Bone marrow (tissue), 2 donors: ENCODE data around the gene DGKZ.

Source experiments
- DNase-seq, 2 donors: peaks; one replicate each; lab custom pipeline; 2025; lab: John Stamatoyannopoulos, UW

DGKZ gene

DNA sequence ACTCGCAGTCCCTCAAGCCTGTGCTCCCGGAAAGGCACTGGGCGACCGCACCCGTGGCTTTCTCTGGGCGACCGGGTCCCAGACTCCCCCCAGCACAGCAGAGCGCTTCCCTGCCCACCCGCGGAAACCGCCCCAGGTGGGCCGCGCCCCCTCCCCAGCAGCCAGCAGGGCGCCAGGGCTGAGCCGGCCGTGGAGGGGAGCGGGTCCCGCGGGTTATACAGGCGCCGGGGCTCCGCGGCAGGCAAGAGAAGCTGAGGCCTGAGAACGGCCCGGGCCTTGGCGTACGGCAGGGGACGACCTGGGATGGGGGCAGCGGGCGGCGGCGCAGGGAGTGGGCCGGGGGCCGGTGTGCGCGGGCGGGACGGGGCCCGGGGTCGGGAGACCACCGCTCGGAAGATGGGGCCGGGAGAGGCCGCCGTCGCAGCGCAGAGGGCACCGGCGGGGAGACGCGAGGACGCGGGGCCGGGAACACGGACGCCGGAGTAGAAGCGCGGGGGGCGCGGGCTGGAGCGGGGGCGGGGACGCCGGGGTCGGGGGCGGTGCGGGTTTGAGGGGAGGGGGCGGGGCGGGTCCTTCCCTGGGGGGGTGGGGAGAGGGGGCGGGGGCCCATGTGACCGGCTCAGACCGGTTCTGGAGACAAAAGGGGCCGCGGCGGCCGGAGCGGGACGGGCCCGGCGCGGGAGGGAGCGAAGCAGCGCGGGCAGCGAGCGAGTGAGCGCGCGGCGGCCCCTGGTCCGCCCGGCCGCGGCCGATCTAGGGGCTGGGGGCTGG, 34.0 kb downstream of the DGKZ start, which contains the start of gene MDK:
Gene MDK, plus strand, starts transcription at position 622 of the 771 bp plus-strand sequence. CDS start 389 bp downstream, outside the sequence.
- no peak for DNase-seq

DNA sequence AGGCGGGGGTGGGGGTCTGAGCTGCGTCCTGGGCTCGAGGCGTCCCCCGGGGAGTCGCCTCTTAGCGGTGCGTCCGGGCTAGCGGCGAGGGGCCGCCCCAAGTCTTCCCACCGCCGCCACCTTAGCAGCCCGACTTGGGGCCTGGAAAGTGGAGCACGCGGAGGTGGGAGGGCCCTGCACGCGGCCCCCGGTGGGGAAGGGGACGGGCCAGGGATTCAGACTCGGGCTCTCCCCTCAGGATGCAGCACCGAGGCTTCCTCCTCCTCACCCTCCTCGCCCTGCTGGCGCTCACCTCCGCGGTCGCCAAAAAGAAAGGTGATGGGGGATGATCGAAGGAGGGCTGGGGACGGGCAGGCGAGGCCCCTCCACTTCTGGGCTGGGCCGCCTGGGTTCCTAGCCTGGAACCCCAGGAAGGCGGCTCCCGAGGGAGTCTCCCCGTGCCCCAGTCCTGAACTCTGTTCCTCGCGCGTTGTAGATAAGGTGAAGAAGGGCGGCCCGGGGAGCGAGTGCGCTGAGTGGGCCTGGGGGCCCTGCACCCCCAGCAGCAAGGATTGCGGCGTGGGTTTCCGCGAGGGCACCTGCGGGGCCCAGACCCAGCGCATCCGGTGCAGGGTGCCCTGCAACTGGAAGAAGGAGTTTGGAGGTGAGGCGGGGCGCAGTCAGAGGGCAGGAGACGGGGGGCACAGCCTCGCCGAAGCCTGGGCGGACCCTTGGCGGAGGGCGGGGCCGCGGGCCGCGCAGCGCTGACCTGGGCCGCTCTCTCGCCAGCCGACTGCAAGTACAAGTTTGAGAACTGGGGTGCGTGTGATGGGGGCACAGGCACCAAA, 34.8 kb downstream of the DGKZ start:
- DNase-seq, result no peak

DNA sequence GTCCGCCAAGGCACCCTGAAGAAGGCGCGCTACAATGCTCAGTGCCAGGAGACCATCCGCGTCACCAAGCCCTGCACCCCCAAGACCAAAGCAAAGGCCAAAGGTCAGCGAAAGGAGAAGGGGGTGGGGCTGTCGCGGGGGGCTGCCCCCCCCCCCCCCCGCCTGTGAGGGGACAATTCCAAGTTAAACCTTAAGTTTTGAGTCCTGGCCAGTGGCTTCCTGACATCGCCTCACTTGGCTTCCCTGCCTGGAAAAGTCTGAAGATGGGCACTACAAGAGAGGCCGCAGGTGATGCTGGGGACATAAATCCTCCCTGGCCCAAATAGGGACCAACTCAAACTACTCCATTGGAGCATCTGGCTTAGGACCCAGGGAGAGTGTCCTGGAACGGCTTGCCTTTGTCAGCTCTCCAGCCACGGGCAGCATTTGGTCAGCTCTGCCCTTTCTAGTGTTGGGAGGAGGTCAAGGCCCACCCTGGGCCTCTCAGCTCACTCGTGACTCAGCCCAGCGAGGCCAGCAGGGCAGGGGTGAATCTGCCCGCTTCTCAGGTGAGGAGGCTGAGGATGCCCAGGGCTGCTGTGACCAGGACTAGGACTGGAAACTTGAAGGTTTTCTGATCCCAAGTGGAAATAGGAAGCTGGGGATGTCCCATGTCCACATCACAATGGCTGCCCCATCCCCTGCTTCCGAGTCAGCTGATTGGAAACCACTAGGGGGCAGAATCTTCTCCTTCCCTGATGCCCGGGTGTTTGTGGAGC, 35.6 kb downstream of the DGKZ start:
- no peak for DNase-seq

DNA sequence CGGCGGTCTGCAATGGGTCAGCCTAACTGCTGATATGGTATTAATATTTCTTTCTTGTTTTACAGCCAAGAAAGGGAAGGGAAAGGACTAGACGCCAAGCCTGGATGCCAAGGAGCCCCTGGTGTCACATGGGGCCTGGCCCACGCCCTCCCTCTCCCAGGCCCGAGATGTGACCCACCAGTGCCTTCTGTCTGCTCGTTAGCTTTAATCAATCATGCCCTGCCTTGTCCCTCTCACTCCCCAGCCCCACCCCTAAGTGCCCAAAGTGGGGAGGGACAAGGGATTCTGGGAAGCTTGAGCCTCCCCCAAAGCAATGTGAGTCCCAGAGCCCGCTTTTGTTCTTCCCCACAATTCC, 36.1 kb downstream of the DGKZ start:
- DNase-seq, result no peak

DNA sequence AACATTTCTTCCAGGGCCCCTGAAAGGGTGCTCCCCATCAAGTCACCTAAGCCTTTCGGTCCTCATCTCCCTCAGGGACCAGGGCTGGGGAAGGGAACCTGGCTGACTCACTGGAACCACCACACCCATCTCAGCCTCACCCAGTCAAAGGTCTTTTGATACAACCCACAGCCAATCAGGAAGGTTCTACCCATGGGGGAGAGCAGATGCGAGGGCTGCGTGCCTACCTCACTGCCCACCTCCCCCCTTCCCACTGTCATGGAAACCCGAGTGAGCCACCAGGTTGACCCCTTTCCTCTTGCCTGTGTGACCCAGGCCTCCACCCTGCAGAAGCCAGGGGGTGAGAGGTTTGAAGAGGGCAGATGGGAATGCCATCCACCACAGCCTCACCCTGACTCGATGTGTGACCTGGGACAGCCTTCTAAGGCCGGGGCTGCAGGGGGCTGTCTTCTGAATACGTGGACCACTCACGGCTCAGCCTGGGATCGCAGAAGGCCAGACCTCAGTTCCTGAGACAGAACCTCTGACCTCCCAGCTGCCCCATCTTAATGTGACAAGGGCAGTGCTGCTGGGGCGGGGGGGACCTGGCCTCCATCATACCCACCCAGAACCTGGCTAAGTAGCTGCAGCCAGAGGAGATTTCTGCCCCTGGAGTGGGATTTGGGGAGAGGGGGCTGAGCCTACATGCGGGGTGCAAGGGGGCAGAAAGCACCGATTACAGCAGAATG, 36.9 kb downstream of the DGKZ start:
- no peak for DNase-seq

DNA sequence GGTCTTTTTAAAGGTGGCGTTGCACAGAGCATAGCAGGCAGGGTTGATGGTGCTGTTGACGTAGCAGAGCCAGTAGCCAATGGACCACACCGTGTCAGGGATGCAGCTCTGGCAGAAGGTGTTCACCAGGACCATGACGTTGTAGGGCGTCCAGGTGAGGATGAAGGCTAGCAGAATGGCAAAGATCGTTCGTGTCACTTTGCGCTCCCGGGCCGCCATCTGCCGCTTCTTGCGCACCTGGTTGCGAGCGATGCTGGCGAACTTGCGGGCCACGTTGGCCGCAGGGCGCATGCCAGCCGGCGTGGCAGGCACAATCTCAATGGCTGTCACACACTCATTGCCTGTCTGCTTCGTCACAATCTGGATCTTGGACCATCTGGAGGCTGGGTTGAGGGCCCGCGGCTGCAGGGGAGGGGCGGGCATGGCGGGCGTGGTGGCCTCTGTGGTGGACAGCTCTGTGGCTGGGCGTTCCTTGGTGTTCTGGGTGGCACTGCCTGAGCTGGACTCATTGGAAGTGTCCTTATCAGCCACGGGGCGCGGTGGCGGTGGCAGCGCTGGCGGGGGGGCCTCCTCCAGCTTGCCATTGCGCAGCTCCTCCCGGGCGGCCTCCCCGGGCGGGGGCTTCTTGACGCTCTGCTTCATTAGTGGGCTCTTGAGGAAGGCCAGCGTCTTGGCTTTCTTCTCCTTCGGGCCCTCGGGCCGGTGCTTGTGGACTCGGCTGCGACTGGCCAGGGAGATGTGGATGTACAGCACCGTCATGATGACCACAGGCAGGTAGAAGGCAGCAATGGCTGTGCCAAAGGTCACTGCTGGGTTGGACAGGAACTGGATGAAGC, 38.1 kb downstream of the DGKZ start:
- DNase-seq, result no peak

DNA sequence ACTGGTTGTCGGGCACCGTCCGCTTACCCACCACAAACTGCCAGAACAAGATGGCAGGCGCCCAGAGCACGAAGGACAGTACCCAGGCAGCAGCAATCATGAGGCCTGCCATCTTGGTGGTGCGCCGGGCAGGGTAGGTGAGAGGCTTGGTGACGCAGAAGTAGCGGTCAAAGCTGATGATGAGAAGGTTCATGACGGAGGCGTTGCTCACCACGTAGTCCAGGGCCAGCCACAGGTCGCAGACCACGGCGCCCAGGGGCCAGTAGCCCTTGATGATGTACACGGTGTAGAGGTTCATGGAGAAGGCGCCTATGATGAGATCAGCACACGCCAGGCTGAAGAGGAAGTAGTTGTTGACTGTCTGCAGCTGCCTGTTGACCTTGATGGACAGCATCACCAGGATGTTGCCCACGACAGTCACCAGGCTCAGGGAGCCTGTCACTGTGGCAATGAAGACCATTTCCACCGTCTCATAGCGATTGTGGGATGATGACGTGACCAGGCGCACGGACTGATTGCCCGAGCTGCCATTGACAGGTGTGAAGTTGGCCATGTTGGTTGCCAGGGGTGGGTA, 38.8 kb downstream of the DGKZ start:
- no peak for DNase-seq

DNA sequence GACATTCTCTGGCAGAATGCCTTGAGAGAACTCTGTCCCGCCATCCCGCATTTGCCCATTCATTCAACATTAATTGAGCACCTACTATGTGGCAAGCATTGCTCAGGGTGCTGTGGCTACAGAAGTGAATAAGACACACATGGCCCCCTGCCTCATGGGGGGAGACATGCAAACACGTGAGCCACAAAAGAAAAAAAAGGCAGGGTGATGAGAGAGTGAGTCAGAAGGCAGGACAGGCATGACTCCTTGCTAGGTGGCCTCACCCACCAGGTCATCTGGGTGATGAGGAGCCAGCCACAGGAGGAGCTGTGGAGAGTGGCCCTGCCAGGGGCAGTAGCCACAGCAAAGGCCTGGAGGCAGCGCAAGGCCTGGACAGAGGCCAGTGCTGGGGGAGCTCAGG, 39.4 kb downstream of the DGKZ start:
- no peak for DNase-seq

DNA sequence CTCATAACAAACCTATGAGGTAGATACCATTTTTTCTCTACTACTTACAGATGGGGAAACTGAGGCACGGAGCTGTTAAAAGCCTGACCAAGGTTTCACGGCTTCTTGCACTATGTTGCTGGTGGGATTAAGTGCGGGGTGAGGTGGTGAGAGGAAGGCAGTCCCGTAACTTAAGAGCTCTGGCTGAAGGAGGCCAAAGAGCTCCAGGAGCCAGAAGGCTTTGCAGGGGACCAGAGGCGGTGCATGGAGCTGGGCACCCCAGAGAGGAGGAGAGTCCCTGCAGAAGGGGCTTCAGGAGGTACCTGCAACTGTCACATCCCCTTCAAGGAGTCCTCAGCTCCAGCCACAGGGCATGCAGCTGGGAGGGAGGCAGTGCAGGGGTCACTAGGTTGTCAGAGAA, 40.2 kb downstream of the DGKZ start:
- DNase-seq, result no peak

DNA sequence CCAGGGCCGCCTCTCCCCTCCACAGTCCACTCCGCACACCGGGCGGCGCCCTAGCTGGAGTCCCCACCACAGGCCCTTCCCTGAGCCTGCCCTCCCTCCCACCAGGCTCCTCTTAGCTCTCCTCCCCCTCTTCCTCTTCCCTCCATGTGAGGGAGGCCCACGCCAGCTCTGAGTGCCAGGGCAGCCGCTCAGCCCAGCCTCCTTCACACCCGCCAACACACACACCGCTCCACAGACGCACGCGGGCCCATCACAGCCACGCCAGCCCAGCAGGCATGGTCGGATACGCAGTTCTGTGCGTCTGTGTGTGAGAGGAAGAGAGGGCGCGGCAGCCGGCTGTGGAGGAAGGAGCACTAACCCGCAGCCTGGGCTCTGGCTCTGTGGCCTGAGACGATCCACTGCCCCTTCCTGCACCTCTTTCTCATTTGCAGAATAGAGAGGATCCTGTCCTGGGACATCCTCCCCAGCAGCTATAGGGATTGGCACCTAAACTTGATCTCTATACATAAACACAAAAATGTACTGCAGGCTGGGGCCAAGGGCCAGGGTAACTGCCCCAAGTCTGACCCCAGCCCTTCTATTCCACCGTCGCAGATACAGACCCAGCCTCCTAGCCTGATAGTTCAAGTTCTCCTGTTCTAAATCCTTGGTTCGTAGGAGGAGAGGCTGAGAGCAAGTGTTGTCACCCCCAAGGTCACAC, 40.8 kb downstream of the DGKZ start:
- DNase-seq, result peak in 1 of 2 donors; percentile 12

DNA sequence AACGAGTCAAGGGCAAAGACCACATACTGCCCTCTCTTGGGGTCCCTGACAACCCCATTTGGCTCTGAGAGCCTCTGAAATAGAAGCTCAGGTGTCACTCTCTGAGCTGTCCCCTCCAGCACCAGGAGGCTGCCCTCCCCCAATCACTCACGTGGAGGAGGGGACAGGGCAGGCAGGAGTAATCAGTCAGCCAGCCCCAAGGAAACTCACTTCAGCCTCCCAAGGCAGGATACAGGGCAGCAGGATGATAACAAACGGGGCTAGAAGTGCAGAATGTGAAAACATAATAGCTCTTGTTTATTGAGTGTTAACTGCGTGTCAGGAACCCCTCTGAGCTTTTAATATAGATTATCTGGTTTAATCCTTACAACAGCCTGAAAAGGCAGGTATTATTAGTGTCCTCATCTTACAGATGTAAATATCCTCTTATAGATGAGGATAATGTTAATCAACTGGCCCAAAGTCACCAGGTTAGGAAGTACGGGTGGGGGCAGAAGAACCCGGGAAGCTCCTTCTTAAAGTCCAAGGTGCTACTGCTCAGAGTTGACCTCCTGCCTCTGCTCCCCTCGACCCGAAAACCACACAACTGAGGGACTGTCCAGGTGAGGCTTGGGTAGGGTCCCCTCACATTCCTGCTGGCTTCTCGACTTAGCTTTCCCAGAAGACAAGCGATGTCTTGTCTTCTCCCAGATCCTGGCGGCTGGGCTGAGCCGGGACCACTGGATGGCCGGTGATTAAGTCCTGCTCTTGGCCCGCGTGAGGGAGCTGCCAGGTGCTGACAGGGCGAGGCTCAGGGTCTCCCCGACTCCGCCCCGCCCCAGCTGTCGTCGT, 41.6 kb downstream of the DGKZ start:
- DNase-seq, result no peak

DNA sequence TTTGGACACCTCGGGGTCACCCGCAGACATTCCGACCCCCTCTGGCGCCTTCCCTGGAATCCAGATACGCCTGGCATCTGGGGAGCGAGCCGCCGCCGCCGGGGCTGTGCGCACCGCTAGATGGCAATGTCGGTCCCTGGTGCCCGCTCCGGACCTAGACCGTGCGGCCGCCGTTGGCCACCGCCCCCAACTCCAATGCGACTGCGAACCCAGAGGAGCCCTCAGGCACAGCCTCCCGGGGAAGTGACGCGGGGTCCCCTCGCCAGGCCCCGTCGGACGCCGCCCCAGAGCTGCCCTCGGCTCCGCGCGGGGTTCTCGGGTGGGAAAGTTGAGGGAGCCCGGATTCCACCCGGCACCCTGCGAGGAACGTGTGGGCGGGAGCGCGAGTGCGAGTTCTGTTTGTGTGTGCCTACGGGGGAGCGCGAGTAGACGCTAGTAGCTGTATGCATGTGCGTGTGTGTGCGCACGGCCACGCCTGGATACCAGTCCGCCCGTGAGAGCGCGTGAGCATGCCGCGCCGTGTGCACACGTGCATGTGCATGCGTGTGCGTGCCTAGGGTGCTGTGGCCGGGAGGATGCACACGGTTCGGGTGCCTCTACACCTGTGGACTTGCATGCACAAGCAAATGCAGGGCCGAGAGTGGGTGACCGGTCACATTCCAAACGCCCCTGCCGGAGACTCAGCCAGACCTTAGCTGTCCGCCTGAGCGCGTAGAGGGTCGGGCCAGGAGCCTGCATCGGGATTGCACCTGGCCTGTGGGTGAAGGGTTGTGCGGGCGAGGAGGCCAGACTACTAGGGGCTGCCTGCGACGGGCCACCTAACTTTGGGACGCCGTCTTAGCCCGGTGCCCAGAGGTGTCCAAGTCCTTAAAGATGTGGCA, 42.4 kb downstream of the DGKZ start:
- peak; percentile 25 to 31 for DNase-seq

DNA sequence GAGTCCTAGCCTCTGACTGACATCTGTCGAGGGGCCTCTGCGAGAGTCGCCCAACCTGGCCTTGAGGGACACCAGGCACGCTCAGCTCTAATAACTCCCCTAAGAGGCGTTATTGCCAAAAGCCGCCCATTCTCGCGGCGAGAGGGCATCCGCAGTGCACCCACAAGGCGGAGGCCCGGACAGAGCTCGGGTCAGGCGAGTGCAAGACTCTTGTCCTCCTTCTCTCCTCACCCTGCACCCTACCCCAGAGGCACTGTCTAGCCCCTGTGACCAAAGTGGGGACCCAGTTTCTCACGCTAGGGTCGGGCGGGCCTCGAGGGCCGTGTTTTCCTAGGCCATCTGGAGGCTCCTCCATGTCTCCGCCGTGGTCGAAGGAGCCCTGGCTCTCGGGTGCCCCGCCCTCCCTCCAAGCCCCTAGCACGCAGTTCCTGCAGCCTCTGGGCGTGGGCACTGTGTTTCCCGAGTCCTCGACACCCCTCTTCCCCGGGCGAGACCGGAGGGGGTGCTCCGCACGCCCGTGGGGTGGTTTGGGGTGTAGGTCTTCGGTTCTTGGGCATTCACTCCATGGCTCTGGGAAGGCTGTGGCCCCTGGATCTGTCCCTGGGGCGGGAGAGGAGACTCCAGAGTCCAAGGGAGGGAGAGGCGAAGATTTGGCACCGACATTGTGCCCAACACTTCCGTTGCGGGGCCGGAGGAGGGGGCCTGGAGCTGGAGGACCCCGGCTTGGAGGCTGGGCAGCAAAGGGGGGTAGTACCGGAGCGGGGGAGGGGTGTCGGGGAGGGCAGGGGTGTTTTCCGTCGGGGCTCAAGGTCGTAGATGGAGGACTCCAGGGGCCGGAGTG, 43.3 kb downstream of the DGKZ start:
- no peak for DNase-seq

DNA sequence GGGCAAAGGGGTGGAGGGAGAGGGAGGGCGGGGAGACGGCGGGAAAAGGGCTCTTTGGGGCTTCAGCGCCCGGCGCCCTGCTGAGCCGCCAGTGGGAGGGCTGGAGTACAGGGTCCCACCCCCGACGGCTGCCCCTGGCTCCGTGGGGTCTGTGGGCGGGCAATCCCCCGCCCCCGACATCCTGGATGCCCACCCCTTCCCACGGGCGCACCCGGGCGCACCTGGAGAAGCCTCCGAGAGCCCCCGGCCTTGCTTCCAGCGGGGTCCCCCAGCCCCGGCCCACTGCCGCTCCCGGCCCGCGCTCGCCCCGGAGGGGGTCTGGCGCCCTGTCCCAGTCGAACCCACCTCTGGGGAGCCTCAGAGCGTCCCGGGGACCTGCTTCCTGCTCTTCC, 43.9 kb downstream of the DGKZ start:
- no peak for DNase-seq

DNA sequence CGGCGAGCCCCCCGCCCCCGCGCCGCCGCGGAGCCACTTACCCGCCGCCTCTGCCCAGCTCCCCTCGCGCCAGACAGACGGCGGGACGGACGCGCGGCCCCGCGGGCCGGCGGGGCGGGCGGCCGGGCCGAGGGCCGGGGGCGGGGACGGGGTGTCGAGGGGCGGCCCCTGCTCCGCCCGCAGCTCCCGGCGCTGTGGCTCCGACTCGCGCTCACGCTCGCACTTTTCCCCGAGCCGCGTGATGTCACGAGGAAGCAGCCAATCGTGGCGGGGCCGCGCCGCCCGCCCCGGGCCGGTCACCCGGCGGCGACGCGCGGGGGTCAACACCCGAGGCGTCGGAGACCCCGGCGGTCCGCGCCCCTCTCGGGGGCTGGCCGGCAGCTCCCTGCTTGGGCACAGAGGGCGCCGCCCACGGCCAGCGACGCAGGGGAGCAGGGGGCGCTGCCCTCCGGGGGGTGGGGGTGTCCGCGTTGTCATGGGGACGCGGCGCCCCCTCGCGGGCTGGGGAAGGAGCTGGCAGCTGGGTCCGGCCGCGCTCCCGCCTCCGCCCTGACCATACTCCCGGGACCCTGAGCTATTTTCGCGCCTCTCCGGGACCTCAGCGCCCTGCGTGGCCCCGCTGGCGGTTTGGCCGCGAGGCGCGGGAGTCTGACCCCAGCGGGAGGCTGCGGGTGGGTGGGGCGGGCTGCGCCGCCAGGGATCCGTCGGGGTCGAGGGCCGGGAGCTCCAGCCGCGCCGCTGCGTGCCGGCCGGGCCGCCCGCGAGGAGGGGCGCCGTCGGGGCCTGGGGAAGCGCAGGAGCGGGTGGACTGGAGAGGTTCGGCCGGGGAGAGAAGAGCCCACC, 44.5 kb downstream of the DGKZ start, which contains the start of gene CHRM4:
Gene CHRM4, minus strand, starts transcription at position 199 of the 843 bp plus-strand sequence. CDS start 5,219 bp downstream, outside the sequence.
- no peak for DNase-seq
